22Rv1 (cell line): ENCODE measurements around the gene TTLL1.

Source experiments
- ZFX ChIP-seq: fragments of 450-650 bp; IDR thresholded peaks from 2 replicates; pipeline ENCODE4 v1.6.1; 2017; ENCODE audit warnings: antibody characterized with exemption, borderline replicate concordance
- TF ChIP-seq, protein P1 (sequence below): fragments of 450-650 bp; IDR thresholded peaks from 2 replicates; pipeline ENCODE4 v1.5.1; 2017; ENCODE audit warnings: mild to moderate bottlenecking

GRCh38 chr22:42994917-42995562 is 94.2 kb downstream of the TTLL1 start:
- TF ChIP-seq, protein P1, sequence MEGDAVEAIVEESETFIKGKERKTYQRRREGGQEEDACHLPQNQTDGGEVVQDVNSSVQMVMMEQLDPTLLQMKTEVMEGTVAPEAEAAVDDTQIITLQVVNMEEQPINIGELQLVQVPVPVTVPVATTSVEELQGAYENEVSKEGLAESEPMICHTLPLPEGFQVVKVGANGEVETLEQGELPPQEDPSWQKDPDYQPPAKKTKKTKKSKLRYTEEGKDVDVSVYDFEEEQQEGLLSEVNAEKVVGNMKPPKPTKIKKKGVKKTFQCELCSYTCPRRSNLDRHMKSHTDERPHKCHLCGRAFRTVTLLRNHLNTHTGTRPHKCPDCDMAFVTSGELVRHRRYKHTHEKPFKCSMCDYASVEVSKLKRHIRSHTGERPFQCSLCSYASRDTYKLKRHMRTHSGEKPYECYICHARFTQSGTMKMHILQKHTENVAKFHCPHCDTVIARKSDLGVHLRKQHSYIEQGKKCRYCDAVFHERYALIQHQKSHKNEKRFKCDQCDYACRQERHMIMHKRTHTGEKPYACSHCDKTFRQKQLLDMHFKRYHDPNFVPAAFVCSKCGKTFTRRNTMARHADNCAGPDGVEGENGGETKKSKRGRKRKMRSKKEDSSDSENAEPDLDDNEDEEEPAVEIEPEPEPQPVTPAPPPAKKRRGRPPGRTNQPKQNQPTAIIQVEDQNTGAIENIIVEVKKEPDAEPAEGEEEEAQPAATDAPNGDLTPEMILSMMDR = no peak
- no peak for TF ChIP-seq ZFX
